ENCODE measurements around the gene FAM228B. TPM values are rescaled to one million over a fixed set of nuclear protein-coding genes. Genes with fewer than 3 reads are reported as not detected.

The FAM228B gene
- total RNA-seq, 1 donor from 2014 or later: 31.2 TPM

DNA sequence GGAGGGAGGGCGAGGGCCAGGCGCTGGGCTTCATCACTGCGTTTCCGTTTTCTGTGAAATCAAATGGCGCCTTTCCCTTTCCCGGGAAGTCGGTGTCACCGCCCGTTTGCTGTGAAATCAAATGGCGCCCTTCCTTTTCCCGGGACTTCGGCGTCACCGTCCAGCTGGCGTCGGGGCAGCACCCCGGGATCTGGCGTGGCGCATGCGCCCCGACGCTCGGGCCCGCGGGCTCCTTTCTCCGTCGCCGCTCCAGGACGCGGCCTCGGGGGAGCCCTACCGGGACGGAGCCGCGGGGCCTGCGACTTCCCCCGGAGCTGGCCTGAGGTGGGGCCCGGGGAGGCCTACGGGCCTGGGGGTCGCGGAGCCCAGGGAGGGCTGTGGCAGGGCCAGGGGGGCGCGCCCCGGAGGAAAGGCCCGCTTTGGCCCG, 51.6 kb downstream of the FAM228B start, which contains the start of gene FAM228A:
Gene FAM228A (plus strand): TSS at position 203 of the 427 bp plus-strand sequence. CDS start 428 bp downstream, outside the sequence.
- Histone ChIP-seq H3K4me1 (no peaks in the 10 kb centered on the region), H3F3A (ENCODE audit: low read depth) (peaks cover 5% of the 10 kb centered on the region), H2AFZ (replicated peaks) (no peak within 1 kb of the TSS), H3K4me2 (no peak within 1 kb of the TSS), H3K36me3 (no peaks in the 10 kb centered on the region), H3K9me3 (ENCODE audit: low read depth) (no peaks in the 10 kb centered on the region), H3K4me3 (no peak within 1 kb of the TSS), H3K9ac (no peak within 1 kb of the TSS), H3K79me2 (ENCODE audit: low read depth) (no peaks in the 10 kb centered on the region), H4K20me1 (ENCODE audit: low read depth) (no peaks in the 10 kb centered on the region), H3K27me3 (no peaks in the 10 kb centered on the region), H3K27ac (no peak within 1 kb of the TSS)
- TF ChIP-seq, protein P1, sequence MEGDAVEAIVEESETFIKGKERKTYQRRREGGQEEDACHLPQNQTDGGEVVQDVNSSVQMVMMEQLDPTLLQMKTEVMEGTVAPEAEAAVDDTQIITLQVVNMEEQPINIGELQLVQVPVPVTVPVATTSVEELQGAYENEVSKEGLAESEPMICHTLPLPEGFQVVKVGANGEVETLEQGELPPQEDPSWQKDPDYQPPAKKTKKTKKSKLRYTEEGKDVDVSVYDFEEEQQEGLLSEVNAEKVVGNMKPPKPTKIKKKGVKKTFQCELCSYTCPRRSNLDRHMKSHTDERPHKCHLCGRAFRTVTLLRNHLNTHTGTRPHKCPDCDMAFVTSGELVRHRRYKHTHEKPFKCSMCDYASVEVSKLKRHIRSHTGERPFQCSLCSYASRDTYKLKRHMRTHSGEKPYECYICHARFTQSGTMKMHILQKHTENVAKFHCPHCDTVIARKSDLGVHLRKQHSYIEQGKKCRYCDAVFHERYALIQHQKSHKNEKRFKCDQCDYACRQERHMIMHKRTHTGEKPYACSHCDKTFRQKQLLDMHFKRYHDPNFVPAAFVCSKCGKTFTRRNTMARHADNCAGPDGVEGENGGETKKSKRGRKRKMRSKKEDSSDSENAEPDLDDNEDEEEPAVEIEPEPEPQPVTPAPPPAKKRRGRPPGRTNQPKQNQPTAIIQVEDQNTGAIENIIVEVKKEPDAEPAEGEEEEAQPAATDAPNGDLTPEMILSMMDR (IDR thresholded peaks at IDR 0.05): no peak
- TF ChIP-seq EZH2 (IDR thresholded peaks at IDR 0.05): no peak
- TF ChIP-seq EZH2phosphoT487 (IDR thresholded peaks at IDR 0.05): no peak
- no peak for DNase-seq (ENCODE audit: low spot score)
- H3K9me3 Mint-ChIP-seq: peaks cover 3% of the 10 kb centered on the region
- no peaks in the 10 kb centered on the region for H3K27me3 Mint-ChIP-seq (ENCODE audit: insufficient read depth, low read depth)
- H3K36me3 Mint-ChIP-seq: peaks cover 2% of the 10 kb centered on the region
- peaks cover 2% of the 10 kb centered on the region for H3K4me1 Mint-ChIP-seq
- no peak within 1 kb of the TSS for H3K27ac Mint-ChIP-seq
- no peak within 1 kb of the TSS for H3K4me3 Mint-ChIP-seq

DNA sequence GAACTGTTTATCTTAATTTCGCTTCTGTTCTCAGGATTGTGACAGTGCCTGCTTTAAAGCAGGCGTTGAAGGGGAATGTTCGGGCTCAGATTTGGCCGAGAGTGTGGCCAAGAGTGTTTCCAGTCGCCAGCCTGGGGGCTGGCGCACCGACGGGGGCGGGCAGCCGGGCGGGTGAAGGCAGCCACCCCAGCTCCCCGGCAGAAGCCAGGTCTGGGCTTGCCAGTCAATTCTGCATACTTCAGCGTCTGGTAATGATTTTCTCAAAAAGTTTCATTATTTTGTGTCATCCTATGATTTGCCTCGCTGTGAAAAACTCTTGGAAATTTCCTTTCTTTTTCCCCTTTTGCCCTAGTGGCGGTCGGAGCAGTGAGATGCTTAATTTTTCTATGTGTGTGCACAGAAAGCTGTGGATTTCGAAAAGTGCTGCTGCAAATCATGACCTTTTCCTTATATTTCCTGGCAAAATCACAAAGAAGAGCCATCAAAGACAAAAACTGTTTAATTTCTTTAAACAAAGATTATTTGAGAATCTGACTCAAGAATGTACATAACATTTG, 52.4 kb downstream of the FAM228B start:
- H3K27ac ChIP-seq: no peak overlapping the region

DNA sequence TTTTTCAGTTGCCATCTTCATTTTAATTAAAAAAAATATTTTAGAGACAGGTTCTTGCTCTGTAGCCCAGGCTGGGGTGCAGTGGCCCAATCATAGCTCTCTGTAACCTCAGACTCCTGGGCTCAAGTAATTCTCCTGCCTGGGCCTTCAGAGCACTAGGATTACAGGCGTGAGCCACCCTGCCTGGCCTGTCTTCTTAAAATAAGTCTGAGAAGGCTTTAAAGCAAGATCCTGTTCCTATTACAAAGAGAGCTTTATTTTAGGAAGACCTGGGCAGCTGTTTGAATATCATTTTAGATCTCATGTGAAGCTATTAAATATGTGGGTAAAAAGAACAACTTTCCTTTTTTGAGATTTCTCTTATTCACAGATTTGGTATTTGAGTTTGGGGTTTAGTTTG, 53.1 kb downstream of the FAM228B start:
- no peak for DNase-seq (ENCODE audit: low spot score)
- H3K9me3 Mint-ChIP-seq: peaks cover 3% of the 10 kb centered on the region

More for the DNA sequence above, 52.4 kb downstream of the FAM228B start:
- Mint-ChIP-seq H3K9me3 (peaks cover 3% of the 10 kb centered on the region), H3K36me3 (peaks cover 2% of the 10 kb centered on the region), H3K4me3 (no peak overlapping the region), H3K4me1 (peaks cover 2% of the 10 kb centered on the region), H3K27ac (no peak overlapping the region), H3K27me3 (ENCODE audit: insufficient read depth, low read depth) (no peaks in the 10 kb centered on the region)
- H3K36me3 ChIP-seq: no peaks in the 10 kb centered on the region
- no peaks in the 10 kb centered on the region for H3K79me2 ChIP-seq (ENCODE audit: low read depth)
- no peak overlapping the region for H3K4me3 ChIP-seq
- H3F3A ChIP-seq (ENCODE audit: low read depth): peaks cover 5% of the 10 kb centered on the region
- DNase-seq (ENCODE audit: low spot score): no peak
- H3K4me1 ChIP-seq: no peaks in the 10 kb centered on the region
- H4K20me1 ChIP-seq (ENCODE audit: low read depth): no peaks in the 10 kb centered on the region
- H2AFZ ChIP-seq (replicated peaks): no peak overlapping the region
- H3K4me2 ChIP-seq: no peak overlapping the region
- H3K9me3 ChIP-seq (ENCODE audit: low read depth): no peaks in the 10 kb centered on the region
- TF ChIP-seq, protein P1 (IDR thresholded peaks at IDR 0.05): no peak
- H3K27me3 ChIP-seq: no peaks in the 10 kb centered on the region
- no peak overlapping the region for H3K9ac ChIP-seq

More for the DNA sequence above, 53.1 kb downstream of the FAM228B start:
- Histone ChIP-seq H3F3A (ENCODE audit: low read depth) (peaks cover 5% of the 10 kb centered on the region), H2AFZ (replicated peaks) (no peak overlapping the region), H3K36me3 (no peaks in the 10 kb centered on the region), H4K20me1 (ENCODE audit: low read depth) (no peaks in the 10 kb centered on the region), H3K27me3 (no peaks in the 10 kb centered on the region), H3K9me3 (ENCODE audit: low read depth) (no peaks in the 10 kb centered on the region), H3K27ac (no peak overlapping the region), H3K4me3 (no peak overlapping the region), H3K4me2 (no peak overlapping the region), H3K4me1 (no peaks in the 10 kb centered on the region), H3K79me2 (ENCODE audit: low read depth) (no peaks in the 10 kb centered on the region), H3K9ac (no peak overlapping the region)
- Mint-ChIP-seq H3K4me1 (peaks cover 2% of the 10 kb centered on the region), H3K27me3 (ENCODE audit: insufficient read depth, low read depth) (no peaks in the 10 kb centered on the region), H3K36me3 (peaks cover 2% of the 10 kb centered on the region), H3K27ac (no peak overlapping the region), H3K4me3 (no peak overlapping the region)
- TF ChIP-seq EZH2 (IDR thresholded peaks at IDR 0.05) (no peak), EZH2phosphoT487 (IDR thresholded peaks at IDR 0.05) (no peak)
- TF ChIP-seq, protein P1 (IDR thresholded peaks at IDR 0.05): no peak

Data from neural progenitor cell (in vitro differentiated cells).